H1 (cell line): Measurements from ENCODE around the gene S100A16. TPM values are rescaled to one million over a fixed set of nuclear protein-coding genes. Genes with fewer than 3 reads are reported as not detected.

Source experiments
- CTCF ChIA-PET: fragments of 300-600 bp; sonication (Branson Sonifier 250); formaldehyde crosslinking; loops from one replicate; lab custom pipeline; 2021; ENCODE audit not compliant: partially characterized antibody; lab: Charles Lee
- POLR2A ChIA-PET: fragments of 300-600 bp; sonication (Branson Sonifier 250); formaldehyde crosslinking; loops from one replicate; lab custom pipeline; 2021; ENCODE audit warnings: inconsistent platforms; ENCODE audit not compliant: partially characterized antibody; lab: Charles Lee
- DNase-seq, 2 experiments: peaks; one replicate each; pipeline versions ENCODE4 v3.0.0 to v3.0.0-alpha.2; 2010 to 2022; ENCODE audit warnings: low spot score in 2 of 2, low read depth in 1 of 2, mixed read lengths in 1 of 2
- FAIRE-seq: peaks from 2 replicates; lab custom pipeline; 2011; peaks lifted over from hg19 to GRCh38; lab: Jason Lieb, UNC
- H2AFZ ChIP-seq: 2 replicates; pipeline ENCODE4 v1.8.1; 2012; ENCODE audit warnings: low read length, inconsistent platforms
- H2AK5ac ChIP-seq: 2 replicates; pipeline ENCODE4 v1.6.1; 2013; ENCODE audit warnings: low read depth, low read length
- H2BK120ac ChIP-seq: replicated peaks from 2 replicates; pipeline ENCODE3; 2013; ENCODE audit warnings: low read depth, low read length, inconsistent platforms
- H2BK12ac ChIP-seq: 2 replicates; pipeline ENCODE4 v1.6.1; 2013; ENCODE audit warnings: low read depth, low read length
- H2BK15ac ChIP-seq: 2 replicates; pipeline ENCODE4 v1.6.1; 2013; ENCODE audit warnings: low read length
- H2BK20ac ChIP-seq: 2 replicates; pipeline ENCODE4 v1.6.1; 2013; ENCODE audit warnings: low read length
- H2BK5ac ChIP-seq: 2 replicates; pipeline ENCODE4 v1.6.1; 2013; ENCODE audit warnings: low read depth, low read length
- H3K14ac ChIP-seq: 2 replicates; pipeline ENCODE4 v1.6.1; 2013; ENCODE audit warnings: inconsistent platforms; ENCODE audit not compliant: insufficient read length
- H3K18ac ChIP-seq: 2 replicates; pipeline ENCODE4 v1.6.1; 2013; ENCODE audit warnings: low read length; ENCODE audit errors: extremely low read depth
- H3K23ac ChIP-seq: 2 replicates; pipeline ENCODE4 v1.6.1; 2013; ENCODE audit warnings: inconsistent platforms; ENCODE audit not compliant: insufficient read length
- H3K23me2 ChIP-seq: 2 replicates; pipeline ENCODE4 v1.6.1; 2013; ENCODE audit warnings: low read depth, low read length
- H3K27ac ChIP-seq: 2 replicates; pipeline ENCODE4 v1.6.1; 2011; ENCODE audit warnings: low read depth, low read length, inconsistent platforms
- H3K27me3 ChIP-seq, 4 experiments: replicated peaks in 1 of 4; 1 replicate in 1 of 4; 2 replicates in 3 of 4; pipeline versions ENCODE4 v1.6.1 to v1.8.1; 2011 to 2013; ENCODE audit warnings: low read length in 3 of 4, mild to moderate bottlenecking in 3 of 4, inconsistent platforms in 2 of 4, mixed read lengths in 2 of 4, moderate library complexity in 1 of 4; ENCODE audit not compliant: control insufficient read depth in 3 of 4, insufficient read depth in 3 of 4; ENCODE audit errors: extremely low read depth in 1 of 4
- H3K36me3 ChIP-seq, 4 experiments: 2 replicates each; pipeline versions ENCODE4 v1.6.1 to v1.8.1; 2011 to 2013; ENCODE audit warnings: mild to moderate bottlenecking in 4 of 4, low read length in 3 of 4, moderate library complexity in 2 of 4, control low read depth in 1 of 4, inconsistent platforms in 1 of 4; ENCODE audit not compliant: insufficient read depth in 4 of 4, control insufficient read depth in 2 of 4
- H3K4ac ChIP-seq: replicated peaks from 2 replicates; pipeline ENCODE3; 2013; ENCODE audit warnings: low read length, low read depth, mixed read lengths, inconsistent platforms; ENCODE audit not compliant: insufficient read length
- H3K4me1 ChIP-seq, 4 experiments: replicated peaks in 1 of 4; 1 replicate in 1 of 4; 2 replicates in 3 of 4; pipeline versions ENCODE4 v1.6.1 to v1.8.1; 2011 to 2013; ENCODE audit warnings: low read length in 3 of 4, inconsistent platforms in 2 of 4, mixed read lengths in 1 of 4; ENCODE audit not compliant: insufficient read depth in 4 of 4, control insufficient read depth in 3 of 4
- H3K4me2 ChIP-seq, 2 experiments: 2 replicates each; pipeline versions ENCODE4 v1.6.1 to v1.8.1; 2011 to 2013; ENCODE audit warnings: low read depth in 2 of 2, low read length in 2 of 2, control low read depth in 1 of 2, inconsistent platforms in 1 of 2, mild to moderate bottlenecking in 1 of 2; ENCODE audit not compliant: insufficient read depth in 1 of 2
- H3K4me3 ChIP-seq, 4 experiments: fragments of 200-600, 300-600 bp in 1 of 4; sonication (generic), shearing (Covaris generic), sonication (Bioruptor Twin) in 1 of 4; 2 replicates each; pipeline versions ENCODE4 v1.5.1 to v1.8.1; 2011 to 2016; ENCODE audit warnings: low read length in 4 of 4, low read depth in 3 of 4, control low read depth in 2 of 4, inconsistent platforms in 2 of 4, mild to moderate bottlenecking in 2 of 4, mixed read lengths in 1 of 4, moderate library complexity in 1 of 4; ENCODE audit not compliant: insufficient read depth in 2 of 4; ENCODE audit errors: extremely low read depth in 1 of 4
- H3K56ac ChIP-seq: replicated peaks from 2 replicates; pipeline ENCODE3; 2013; ENCODE audit warnings: low read depth, mild to moderate bottlenecking, mixed read lengths, low read length, inconsistent platforms; ENCODE audit not compliant: insufficient read length
- H3K79me1 ChIP-seq: 2 replicates; pipeline ENCODE4 v1.6.1; 2013; ENCODE audit warnings: low read depth, low read length, control low read depth
- H3K79me2 ChIP-seq, 2 experiments: 2 replicates each; pipeline versions ENCODE4 v1.6.1 to v1.8.1; 2012 to 2013; ENCODE audit warnings: low read length in 2 of 2, mild to moderate bottlenecking in 2 of 2, inconsistent platforms in 1 of 2; ENCODE audit not compliant: insufficient read depth in 2 of 2, control insufficient read depth in 1 of 2
- H3K9ac ChIP-seq, 4 experiments: replicated peaks in 1 of 4; 1 replicate in 1 of 4; 2 replicates in 3 of 4; pipeline versions ENCODE4 v1.6.1 to v1.8.1; 2011 to 2013; ENCODE audit warnings: low read depth in 3 of 4, low read length in 3 of 4, control low read depth in 2 of 4, mild to moderate bottlenecking in 2 of 4, moderate library complexity in 2 of 4, inconsistent platforms in 1 of 4; ENCODE audit errors: extremely low read depth in 1 of 4
- H3K9me3 ChIP-seq, 2 experiments: 2 replicates each; pipeline versions ENCODE4 v1.6.1 to v1.8.1; 2012 to 2013; ENCODE audit warnings: mild to moderate bottlenecking in 2 of 2, moderate library complexity in 2 of 2, control low read depth in 1 of 2, inconsistent platforms in 1 of 2, low read depth in 1 of 2, low read length in 1 of 2, mixed read lengths in 1 of 2; ENCODE audit not compliant: insufficient read depth in 2 of 2
- H4K20me1 ChIP-seq, 2 experiments: replicated peaks in 1 of 2; 2 replicates each; pipeline versions ENCODE3 to v1.8.1; 2011 to 2013; ENCODE audit warnings: inconsistent platforms in 2 of 2, low read length in 2 of 2, mild to moderate bottlenecking in 1 of 2; ENCODE audit not compliant: insufficient read depth in 2 of 2, control insufficient read depth in 1 of 2
- H4K5ac ChIP-seq: 2 replicates; pipeline ENCODE4 v1.6.1; 2013; ENCODE audit warnings: low read length, low read depth, mixed read lengths, inconsistent platforms; ENCODE audit not compliant: insufficient read length
- H4K8ac ChIP-seq: 2 replicates; pipeline ENCODE4 v1.8.0; 2013; ENCODE audit warnings: mild to moderate bottlenecking, moderate library complexity, low read length, inconsistent platforms; ENCODE audit not compliant: insufficient read depth; ENCODE audit errors: extremely low read depth
- H4K91ac ChIP-seq: replicated peaks from 2 replicates; pipeline ENCODE3; 2013; ENCODE audit warnings: low read length, mixed read lengths, inconsistent platforms; ENCODE audit not compliant: insufficient read length
- EZH2 ChIP-seq: fragments of 200-600 bp; sonication (generic); IDR thresholded peaks from 2 replicates; pipeline ENCODE4 v1.7.1; 2012; ENCODE audit warnings: low read depth, mild to moderate bottlenecking, moderate library complexity, low read length, inconsistent platforms; ENCODE audit not compliant: severe bottlenecking
- HDAC2 ChIP-seq, 2 experiments: fragments of 300-600 bp in 1 of 2; sonication (generic) in 1 of 2; IDR thresholded peaks; 2 replicates each; pipeline ENCODE4 v1.6.1; 2011 to 2012; ENCODE audit warnings: low read depth in 2 of 2, low read length in 2 of 2, mild to moderate bottlenecking in 2 of 2, moderate library complexity in 2 of 2, borderline replicate concordance in 1 of 2, inconsistent platforms in 1 of 2
- POU5F1 ChIP-seq: IDR thresholded peaks from 2 replicates; pipeline ENCODE4 v1.6.1; 2011; ENCODE audit warnings: low read depth, mild to moderate bottlenecking, low read length, moderate library complexity
- WGBS, 2 experiments: shearing (Covaris generic) in 1 of 2; methylation state at CpG; one replicate each; pipeline versions ENCODE4 v1.1.6 to v1.1.7; 2013 to 2015; ENCODE audit warnings: low lambda C conversion rate in 2 of 2, mixed read lengths in 2 of 2, inconsistent platforms in 1 of 2, low coverage in 1 of 2, missing lambda C conversion rate in 1 of 2; ENCODE audit not compliant: insufficient replicate concordance in 2 of 2, insufficient coverage in 1 of 2, insufficient read length in 1 of 2; ENCODE audit errors: extremely low coverage in 1 of 2, missing lambda C conversion rate in 1 of 2; 5-methylcytosine and 5-hydroxymethylcytosine counted together
- polyA plus RNA-seq, 7 experiments: library from polyadenylated mRNA; depleted of rRNA in 3 of 7; stranded (reverse) in 5 of 7; unstranded in 2 of 7; fragments of >200 nt in 5 of 7; fragments of 200-250 nt in 2 of 7; gene quantifications; 1 replicate in 5 of 7; 2 replicates in 1 of 7; 4 replicates in 1 of 7; pipeline versions ENCODE4 v1.2.1 to v1.2.3, GENCODE V29; 2011 to 2013; ENCODE audit warnings: missing spikeins in 2 of 7, mixed read lengths in 2 of 7
- total RNA-seq: library from RNA; stranded (reverse); fragmentation: NEBNext Ultra II Directional; extraction: Animal tissue kit (Norgen Biotek cat#: 25700); gene quantifications from 2 replicates; pipeline ENCODE4 v1.2.1, GENCODE V29; 2021

The S100A16 gene
- total and polyA plus RNA-seq, 2 of the 8 experiments (the other 6 are each of a cell fraction or from before 2014, with no cell fraction given): 14.9 to 61.4 TPM

- H4K8ac ChIP-seq: no peak overlapping the region
- no peak overlapping the region for H2BK20ac ChIP-seq
- no peak overlapping the region for H3K18ac ChIP-seq
- no peaks in the 10 kb centered on the region for H3K9me3 ChIP-seq
- H2BK15ac ChIP-seq: no peak overlapping the region
- CTCF ChIA-PET: interaction anchor here (0.8 to 1.4 kb wide), 3 partner anchors 8 to 117 kb away, joined by 3 to 5 read pairs (median 3); partner anchors contain the start of gene S100A1
- no peak overlapping the region for H3K56ac ChIP-seq
- H4K91ac ChIP-seq: no peak overlapping the region
- peaks cover 0 to 11% of the 10 kb centered on the region in 2 experiments; a peak in 2 of 4 replicates for H3K79me2 ChIP-seq
- no peaks in the 10 kb centered on the region for H3K36me3 ChIP-seq
- H3K4ac ChIP-seq: no peak overlapping the region
- WGBS, 2 experiments: 84% methylated on average over 3 of the region's 3 CpGs; no CpG with 5 or more reads in 1 of the 2 experiments
- no peak overlapping the region for H2BK5ac ChIP-seq
- H2BK12ac ChIP-seq: no peak overlapping the region
- H2BK120ac ChIP-seq: no peak overlapping the region
- POLR2A ChIA-PET: interaction anchor here (0.6 to 19.8 kb wide), 3 partner anchors 11 to 12 kb away, joined by 3 to 343 read pairs (median 3); no protein-coding TSS in a partner anchor
- no peak overlapping the region for H2AFZ ChIP-seq
- no peak for DNase-seq
- no peak overlapping the region for H3K9ac ChIP-seq
- TF ChIP-seq POU5F1: no peak
- TF ChIP-seq EZH2: no peak
- no peak for TF ChIP-seq HDAC2 (IDR thresholded peaks at IDR 0.05; ENCODE audit: borderline replicate concordance in 1 of 2, low read depth in 2 of 2, low read length in 2 of 2)
- TF ChIP-seq, all 59 proteins: peak for 0
- Histone ChIP-seq H2AK5ac (no peak overlapping the region), H3K4me3 (no peak overlapping the region), H3K4me2 (no peak overlapping the region), H4K5ac (no peak overlapping the region), H3K4me1 (peaks cover 0 to 4% (median 2%) of the 10 kb centered on the region in 4 experiments; a peak in 2 of 7 replicates), H3K27me3 (no peaks in the 10 kb centered on the region), H3K27ac (no peak overlapping the region), H3K23me2 (no peaks in the 10 kb centered on the region), H3K79me1 (peaks cover 5% of the 10 kb centered on the region; the same call in 1 of the 2 replicates), H4K20me1 (peaks cover 0 to 5% of the 10 kb centered on the region in 2 experiments), H3K23ac (no peak overlapping the region), H3K14ac (no peak overlapping the region)
- no peak for FAIRE-seq
These were observed 42.4 kb upstream of the S100A16 start for GRCh38 chr1:153655333-153655732.
